Esophagus squamous epithelium (tissue), 4 donors: ENCODE data around the gene NOSIP.

Experiments used
- POLR2A ChIP-seq, 4 donors: fragments of 450-650 bp; IDR thresholded peaks; one replicate each; pipeline ENCODE4 v1.6.1; 2017; ENCODE audit warnings: antibody characterized with exemption in 4 of 4, mild to moderate bottlenecking in 4 of 4, moderate library complexity in 3 of 4
- TF ChIP-seq, protein P1 (sequence below), 6 experiments: fragments of 450-650 bp in 4 of 6; fragments of 200-600 bp in 2 of 6; sonication (generic) in 2 of 6; IDR thresholded peaks; one replicate each; pipeline ENCODE4 v1.5.1; 2016 to 2019; ENCODE audit warnings: antibody characterized with exemption in 6 of 6, mild to moderate bottlenecking in 4 of 6, moderate library complexity in 4 of 6

DNA sequence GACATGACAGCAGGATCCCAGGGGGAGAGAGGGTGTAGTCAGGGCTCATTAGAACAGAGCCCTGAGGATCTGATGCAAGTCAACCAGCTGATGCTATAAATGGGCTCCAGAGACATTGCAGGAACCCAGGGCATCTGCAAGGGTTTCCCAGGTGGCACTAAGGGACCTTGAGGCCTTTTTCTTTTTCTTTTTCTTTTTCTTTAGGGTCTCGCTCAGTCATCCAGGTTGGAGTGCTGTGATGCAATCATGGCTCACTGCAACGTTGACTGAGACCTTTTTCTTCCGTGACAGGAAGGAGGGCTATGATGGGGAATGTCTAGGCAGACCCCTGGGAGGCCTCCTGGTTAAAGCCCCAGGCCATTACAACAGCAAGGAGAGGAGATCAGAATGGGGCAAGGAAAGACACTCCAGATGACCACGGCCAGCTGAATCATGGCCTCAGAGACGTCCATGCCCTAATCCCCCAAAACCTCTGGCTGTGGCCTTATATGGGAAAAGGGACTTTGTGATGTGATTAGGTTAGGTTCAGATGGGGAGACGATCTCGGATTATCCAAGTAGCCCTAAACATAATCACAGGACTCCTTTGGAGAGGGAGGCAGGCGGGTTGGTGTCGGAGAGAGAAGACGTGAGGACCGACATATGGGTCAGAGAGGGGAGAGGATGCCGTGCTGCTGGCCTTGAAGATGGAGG lies 72.4 kb downstream of the NOSIP start:
- TF ChIP-seq, protein P1, sequence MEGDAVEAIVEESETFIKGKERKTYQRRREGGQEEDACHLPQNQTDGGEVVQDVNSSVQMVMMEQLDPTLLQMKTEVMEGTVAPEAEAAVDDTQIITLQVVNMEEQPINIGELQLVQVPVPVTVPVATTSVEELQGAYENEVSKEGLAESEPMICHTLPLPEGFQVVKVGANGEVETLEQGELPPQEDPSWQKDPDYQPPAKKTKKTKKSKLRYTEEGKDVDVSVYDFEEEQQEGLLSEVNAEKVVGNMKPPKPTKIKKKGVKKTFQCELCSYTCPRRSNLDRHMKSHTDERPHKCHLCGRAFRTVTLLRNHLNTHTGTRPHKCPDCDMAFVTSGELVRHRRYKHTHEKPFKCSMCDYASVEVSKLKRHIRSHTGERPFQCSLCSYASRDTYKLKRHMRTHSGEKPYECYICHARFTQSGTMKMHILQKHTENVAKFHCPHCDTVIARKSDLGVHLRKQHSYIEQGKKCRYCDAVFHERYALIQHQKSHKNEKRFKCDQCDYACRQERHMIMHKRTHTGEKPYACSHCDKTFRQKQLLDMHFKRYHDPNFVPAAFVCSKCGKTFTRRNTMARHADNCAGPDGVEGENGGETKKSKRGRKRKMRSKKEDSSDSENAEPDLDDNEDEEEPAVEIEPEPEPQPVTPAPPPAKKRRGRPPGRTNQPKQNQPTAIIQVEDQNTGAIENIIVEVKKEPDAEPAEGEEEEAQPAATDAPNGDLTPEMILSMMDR (IDR thresholded peaks at IDR 0.05), result no peak
- TF ChIP-seq POLR2A (IDR thresholded peaks at IDR 0.05), result no peak
